ENCODE measurements around the gene AMIGO3. TPM values are rescaled to one million over a fixed set of nuclear protein-coding genes. Genes with fewer than 3 reads are reported as not detected.
"Not testable (repeated sequence)": the region's sequence is repeated elsewhere in the genome, so short reads cannot be mapped to it uniquely, and the experiment has no call there.

The AMIGO3 gene
- polyA plus RNA-seq, 12 donors: 1.2 to 6.1 (median 2.3) TPM; not detected in 1

GRCh38 chr3:49689908-49690624 lies 29.4 kb downstream of the AMIGO3 start:
- DNase-seq: not testable (repeated sequence)

GRCh38 chr3:49689046-49689907 lies 30.2 kb downstream of the AMIGO3 start, which contains the start of the genes MST1 and RNF123:
Gene MST1 (minus strand): TSS chr3:49689474. CDS start chr3:49688691, 783 bp downstream.
Gene RNF123 (plus strand): TSS chr3:49689557. CDS start chr3:49691166, 1,609 bp downstream.
- DNase-seq: peak; percentile 95

GRCh38 chr3:49688338-49689045 lies 31.0 kb downstream of the AMIGO3 start:
- DNase-seq: not testable (repeated sequence)

DNA sequence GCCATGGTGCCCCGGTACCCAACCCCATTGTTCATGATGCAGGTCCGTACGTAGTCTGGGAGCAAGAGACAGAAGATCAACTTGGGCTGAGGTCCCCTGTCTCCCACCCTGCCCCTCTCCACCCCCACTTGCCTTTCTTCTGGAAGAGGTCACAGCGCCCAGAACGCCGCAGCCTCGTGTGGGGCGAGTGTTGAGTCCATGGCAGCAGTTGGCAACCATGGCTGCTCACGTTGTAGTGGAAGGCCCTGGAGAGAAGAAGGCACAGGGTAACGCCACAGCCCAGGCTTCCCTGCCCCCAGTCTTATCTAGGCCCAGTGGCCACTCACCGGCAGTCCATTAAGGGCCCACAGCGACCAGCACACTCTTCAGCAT lies 32.1 kb downstream of the AMIGO3 start:
- DNase-seq: not testable (repeated sequence)

- DNase-seq: not testable (repeated sequence)
Measured at GRCh38 chr3:49686769-49687423, 32.6 kb downstream of the AMIGO3 start.

DNA sequence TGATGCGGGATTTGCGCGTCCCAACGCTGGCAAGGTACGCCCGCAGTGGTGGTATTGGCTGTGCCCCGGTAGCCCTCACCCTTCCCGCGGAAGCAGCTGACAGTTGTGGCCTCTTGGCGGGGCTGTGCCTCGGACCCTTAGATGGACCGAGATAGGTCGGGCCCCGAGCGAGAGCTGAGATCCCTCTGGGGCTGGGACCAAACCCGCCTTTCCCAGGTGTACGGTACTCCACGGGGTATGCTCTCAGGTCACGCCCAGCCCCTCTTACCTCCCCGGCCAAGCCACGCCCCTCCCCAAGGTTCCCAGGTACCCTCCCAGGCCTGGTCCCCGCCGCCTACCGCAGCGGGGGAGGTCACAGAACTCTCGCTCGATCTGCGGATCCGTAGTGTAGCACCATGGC lies 33.1 kb downstream of the AMIGO3 start:
- not testable (repeated sequence) for DNase-seq

- DNase-seq: not testable (repeated sequence)
Measured at GRCh38 chr3:49685846-49686245, 33.6 kb downstream of the AMIGO3 start.

DNA sequence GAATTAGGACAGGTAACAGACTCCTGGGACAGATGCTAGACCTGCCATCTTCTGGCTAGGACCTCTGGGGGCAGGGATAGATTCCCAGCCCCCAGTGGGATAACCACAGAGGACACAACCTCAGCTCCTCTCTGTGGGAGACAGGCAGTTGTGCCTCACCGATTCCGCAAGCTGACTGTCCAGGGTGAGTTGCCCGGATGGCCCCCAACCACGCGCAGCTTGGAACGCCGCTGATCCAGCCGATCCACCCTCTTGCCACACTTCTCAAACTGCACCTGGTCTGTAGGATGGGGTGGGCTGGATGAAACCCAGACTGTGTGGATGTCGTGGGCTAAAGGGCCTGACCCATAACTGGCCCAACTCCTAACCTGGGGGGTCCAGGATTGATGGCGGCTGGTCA lies 34.4 kb downstream of the AMIGO3 start:
- not testable (repeated sequence) for DNase-seq

GRCh38 chr3:49684453-49684852 lies 35.0 kb downstream of the AMIGO3 start:
- not testable (repeated sequence) for DNase-seq

DNA sequence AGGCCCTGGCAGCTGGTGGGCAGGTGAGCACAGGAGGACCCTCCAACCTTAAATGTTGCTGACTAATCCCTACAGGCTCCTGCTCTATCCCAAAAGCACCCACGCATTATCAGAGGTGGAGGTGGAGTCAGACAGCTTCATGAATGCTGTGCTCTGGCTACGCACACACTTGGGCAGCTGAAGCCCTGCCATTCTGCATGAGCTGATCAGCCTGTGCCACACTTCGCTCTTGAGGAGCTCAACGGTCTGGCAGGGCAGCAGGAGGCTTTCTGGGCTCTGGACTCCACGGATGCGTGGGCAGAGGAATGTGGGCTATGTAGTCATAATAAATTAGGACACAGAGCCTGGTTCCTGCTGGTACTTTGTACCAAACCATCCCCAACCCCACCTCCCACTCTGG lies 36.3 kb downstream of the AMIGO3 start:
- DNase-seq: no peak

GRCh38 chr3:49681543-49681942 lies 37.9 kb downstream of the AMIGO3 start:
- DNase-seq: no peak

GRCh38 chr3:49681232-49681522 lies 38.3 kb downstream of the AMIGO3 start:
- no peak for DNase-seq

- no peak for DNase-seq
Measured at GRCh38 chr3:49680493-49681231, 38.8 kb downstream of the AMIGO3 start.

- no peak for DNase-seq
Measured at GRCh38 chr3:49675912-49676311, 43.6 kb downstream of the AMIGO3 start.

- DNase-seq: peak; percentile 13
Measured at GRCh38 chr3:49674497-49674983, 44.9 kb downstream of the AMIGO3 start.

GRCh38 chr3:49673715-49674496 lies 45.6 kb downstream of the AMIGO3 start, which contains the start of gene APEH:
Gene APEH (plus strand): TSS chr3:49674351. CDS start chr3:49674402, 51 bp downstream.
- DNase-seq: peak; percentile 92

DNA sequence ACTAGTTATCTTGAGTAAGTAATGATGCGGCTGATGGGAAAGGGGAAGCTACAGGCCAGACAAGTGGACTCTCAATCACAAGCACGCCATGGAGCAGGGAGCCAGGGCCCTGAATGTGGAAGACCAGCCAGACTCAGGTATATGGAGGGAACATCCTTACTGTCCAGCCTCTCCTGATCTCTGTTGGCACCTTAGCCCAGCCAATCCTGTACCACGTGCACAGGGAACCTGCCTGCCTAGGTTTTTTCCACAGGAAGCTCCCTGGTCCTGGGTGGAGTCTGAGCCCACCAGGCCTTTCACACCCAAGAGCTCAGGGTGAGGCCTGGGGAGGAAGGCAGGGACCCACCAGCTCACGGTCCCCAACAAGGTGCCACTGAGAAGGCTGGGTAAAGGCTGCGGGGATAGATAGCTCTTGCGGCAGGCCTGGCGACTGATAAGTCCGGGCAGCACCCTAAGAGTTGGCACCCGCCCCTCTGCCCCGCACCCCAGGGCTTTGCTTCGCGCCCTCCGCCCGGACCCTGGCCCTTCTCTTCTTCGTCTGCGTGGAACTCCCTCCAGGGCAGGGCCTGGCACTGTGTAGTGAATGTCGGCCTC lies 46.3 kb downstream of the AMIGO3 start:
- no peak for DNase-seq

- peak; percentile 63 for DNase-seq
Measured at GRCh38 chr3:49671291-49672288, 47.9 kb downstream of the AMIGO3 start.

Data from muscle of arm (tissue), 12 donors.